ENCODE data around the gene AFF1.
"Not testable (repeated sequence)": the region's sequence is repeated elsewhere in the genome, so short reads cannot be mapped to it uniquely, and the experiment has no call there.

AFF1 gene

DNA sequence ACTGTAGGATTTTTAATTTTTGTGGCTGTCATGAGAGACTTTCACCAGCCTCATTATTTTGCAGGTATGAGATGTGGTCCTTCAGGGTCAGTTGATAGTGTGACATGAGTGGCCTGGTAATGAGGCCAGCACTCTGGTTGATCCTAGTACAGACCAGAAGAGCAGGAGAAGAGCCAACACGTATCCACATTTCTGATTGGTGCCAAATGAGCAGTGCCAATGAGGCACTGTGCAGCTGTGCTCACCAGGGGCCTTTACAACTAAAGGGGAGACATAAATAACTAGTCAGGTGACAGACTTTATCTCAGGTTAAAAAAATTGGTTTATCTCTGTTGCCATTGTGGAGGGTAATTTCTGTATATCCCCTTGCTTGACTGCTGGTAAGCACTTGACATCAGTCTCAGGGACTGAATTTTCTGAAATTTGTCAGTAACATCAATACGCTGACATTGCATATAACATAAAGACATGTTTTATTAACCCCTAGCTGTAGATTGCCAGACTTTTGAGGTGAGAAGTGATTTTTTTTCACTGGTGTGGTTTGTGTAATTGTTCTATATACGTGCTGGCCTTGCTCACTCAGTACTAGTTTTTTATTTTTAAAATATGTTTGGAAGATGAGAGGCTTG lies 101.2 kb downstream of the AFF1 start:
- DNase-seq (ENCODE audit: low spot score): no peak

DNA sequence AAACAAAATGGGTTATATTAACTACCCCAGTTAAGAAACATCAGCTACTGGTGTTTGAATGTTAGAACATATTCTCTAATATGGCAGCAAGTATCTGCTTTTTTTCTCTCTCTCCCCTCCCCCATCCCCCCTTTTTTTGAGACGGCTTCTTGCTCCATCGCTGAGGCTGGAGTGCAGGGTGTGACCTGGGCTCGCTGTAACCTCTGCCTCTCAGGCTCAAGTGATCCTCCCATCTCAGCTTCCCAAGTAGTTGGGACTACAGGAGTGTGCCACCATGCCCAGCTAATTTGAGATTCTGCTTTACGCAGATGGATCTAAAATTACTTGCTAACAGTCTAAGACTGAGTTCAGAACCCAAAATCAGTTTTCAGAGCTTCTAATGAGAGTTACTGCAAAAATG lies 101.9 kb downstream of the AFF1 start:
- no peak for DNase-seq (ENCODE audit: low spot score)

DNA sequence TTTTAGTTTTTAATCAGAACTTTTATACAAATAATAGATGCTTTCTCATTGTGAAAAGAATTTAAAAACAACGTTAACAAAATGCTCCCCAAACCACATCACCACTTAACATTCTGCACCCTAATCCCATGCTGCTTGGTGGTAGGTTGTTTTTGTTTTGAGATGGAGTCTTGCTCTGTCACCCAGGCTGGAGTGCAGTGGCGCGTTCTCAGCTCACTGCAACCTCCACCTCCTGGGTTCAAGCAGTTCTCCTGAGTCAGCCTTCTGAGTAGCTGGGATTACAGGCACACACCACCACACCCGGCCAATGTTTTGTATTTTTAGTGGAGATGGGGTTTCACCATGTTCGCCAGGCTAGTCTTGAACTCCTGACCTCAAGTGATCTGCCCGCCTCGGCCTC lies 102.4 kb downstream of the AFF1 start:
- DNase-seq (ENCODE audit: low spot score): not testable (repeated sequence)

DNA sequence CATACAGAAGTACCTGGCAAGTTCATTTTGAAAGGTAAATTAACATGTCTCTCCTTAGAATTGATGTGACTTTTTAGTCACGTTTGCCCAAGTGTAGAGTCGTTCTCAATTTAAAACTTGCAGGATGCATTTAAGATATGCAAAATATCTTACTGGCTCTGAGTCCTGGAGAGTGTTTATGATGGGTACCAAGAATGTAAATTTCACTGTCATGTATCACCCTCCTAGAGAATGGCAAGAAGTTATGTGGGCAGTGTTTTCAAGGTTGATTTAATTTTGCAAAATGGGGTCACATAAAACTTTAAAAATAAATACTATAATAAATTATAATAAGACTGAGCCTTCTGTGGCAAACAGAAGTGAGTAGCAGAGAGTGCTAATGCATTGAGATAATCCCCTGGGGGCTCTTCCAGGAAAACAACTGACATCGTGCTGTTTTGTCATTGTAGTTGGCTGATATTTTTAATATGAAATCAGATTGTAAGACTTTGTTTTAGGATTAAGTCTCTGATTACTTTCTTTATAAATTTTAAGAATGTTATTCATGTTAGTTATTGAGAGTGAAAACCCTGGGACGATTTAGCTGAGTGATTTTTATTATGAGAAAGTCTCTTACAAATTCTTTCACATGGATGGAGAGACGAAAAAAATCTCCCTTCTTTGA lies 103.0 kb downstream of the AFF1 start:
- no peak for DNase-seq (ENCODE audit: low spot score)

DNA sequence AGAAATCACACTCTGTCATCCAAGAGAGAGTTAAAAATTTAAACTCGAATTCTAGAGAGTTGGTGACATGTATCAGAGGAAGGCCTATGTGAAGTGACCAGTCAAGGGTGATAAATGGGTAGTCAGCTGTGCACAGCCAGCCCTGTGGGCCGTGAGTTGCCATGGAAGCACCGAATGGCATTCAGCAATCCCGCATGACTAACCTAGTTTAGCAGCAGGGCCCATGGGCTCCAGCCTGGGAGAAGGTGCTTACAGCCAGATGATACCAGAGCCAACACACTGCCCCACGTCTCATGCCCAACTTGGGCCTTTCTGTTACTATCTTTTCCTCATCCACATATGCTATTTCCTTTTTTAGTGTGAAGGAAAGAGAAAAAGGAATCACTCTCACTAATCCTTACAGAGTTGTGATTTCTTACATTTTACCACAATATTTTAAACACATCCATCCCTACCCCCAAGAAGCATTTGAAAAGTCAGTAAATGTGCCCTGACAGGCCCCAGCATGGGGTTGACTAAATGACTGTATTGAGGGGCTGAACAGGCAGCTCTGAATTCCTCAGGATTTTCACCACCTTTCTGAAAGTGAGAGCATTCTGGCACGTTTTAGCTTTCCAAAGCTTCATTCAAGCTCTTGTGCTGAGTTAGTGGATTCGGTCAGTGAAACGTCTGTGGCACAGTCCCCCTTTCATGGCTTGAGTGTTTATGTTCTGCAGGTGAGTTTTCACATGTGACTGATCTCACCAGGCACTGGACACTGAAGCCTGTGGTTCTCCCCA lies 104.2 kb downstream of the AFF1 start:
- peak; percentile 80 for DNase-seq (ENCODE audit: low spot score)

DNA sequence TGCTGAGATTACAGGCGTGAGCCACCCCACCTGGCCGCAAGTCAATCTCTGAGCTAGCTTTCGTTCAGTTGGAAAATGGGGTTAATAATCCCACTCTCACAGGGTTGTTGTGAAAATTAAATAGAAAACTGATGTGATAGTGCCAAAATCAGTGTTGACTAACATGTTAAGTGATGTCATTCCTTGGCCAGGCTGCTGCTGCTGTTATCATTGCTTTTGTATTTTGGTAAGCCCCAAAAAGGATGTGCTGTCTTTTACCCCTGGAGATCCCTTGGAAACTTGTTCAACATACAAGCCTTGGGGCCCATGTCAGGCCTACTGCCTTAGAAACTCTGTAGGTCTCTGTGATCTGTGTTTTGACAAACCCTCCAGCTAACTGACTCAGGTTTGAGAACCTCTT lies 106.3 kb downstream of the AFF1 start:
- no peak for DNase-seq (ENCODE audit: low spot score)

DNA sequence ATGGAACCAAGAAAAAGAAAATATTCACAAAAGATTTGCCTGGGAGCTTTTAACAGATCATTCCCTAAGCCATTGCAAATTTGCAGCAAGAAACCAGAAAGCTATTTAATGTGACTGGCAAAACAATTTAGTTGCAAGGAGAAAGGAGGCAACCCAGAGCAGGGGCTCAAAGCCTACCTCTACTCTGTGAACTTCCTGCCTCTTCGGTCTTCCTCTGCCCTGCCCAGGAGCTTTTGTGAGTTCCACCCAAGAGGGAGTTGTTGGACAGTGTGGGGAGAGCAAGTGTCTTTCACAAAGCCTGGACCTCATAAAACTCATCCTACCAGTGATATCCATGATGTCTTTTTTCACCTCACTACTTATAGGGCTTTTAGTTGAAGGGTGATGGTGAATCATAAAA lies 107.4 kb downstream of the AFF1 start:
- DNase-seq (ENCODE audit: low spot score): no peak

DNA sequence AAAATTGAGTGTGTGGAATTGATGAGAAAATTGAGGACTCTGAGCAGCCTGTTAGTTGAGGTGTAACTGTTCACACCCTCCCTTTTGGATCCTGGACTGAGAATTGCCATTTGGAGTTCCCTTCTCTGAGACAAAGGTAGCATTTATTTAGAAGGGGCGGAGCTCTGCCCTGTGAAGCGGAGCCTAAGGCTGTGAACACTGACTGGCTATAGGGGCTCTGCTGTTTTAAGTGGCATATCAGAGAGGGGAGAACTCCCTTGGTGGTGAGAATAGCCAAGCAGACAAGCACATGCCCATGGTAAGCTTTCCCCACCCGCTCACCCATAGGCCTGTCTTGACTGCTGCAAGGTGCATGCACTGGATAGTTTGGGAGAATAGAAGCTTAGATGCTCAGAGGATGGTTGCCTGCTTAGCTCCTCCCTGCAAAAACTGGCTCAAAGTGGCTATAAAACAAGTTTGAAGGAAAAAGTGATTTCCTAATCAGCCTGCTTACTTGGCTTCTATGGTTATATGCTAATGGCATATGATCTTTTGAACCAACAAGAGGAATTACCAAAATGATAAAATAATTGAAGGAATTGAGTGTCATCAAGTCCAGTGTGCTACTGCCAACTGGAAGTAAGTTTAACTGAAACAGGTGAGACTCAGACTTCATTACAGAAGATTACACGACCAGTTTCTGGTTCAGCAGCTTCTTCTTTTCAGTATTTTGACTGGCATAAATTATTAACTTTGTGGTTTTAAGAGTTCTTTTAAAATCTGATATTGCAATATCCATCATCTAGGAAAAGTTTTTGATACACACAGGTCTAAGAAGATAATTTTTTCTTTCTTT lies 108.4 kb downstream of the AFF1 start:
- DNase-seq (ENCODE audit: low spot score): no peak

DNA sequence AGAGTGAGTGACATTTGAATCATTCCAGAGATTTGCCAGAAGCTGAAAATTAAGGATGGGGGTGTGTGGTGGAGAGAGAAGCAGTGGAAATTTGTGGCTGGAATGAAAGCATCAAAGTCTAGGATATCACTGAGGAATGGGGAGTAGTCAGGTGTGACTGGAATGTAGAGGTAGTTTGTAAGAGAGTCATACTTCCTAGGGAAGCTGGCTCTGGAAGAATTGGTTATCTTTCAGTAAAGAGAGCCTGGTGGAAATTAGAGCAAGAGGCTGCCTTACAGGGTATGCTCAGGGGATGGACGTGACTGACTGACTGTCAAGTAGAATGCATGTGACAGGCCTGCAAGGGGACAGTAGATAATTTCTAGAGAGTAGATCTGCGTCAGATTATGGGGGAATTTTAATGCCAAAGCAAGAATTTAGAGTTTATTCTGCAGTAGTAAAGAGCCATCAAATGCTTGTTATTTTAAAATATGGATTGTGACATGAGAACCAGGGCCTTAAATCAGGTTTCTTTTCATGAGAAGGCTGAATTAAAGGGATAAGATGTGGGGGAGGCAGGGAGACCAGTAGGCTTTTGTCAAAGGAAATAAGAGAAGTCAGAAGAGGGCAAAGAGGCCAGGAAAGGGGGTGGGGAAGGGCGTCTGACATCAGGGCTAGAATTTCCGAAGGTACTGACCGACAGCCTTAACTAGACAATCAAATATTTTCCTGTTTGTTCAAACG lies 109.9 kb downstream of the AFF1 start:
- DNase-seq (ENCODE audit: low spot score): no peak

DNA sequence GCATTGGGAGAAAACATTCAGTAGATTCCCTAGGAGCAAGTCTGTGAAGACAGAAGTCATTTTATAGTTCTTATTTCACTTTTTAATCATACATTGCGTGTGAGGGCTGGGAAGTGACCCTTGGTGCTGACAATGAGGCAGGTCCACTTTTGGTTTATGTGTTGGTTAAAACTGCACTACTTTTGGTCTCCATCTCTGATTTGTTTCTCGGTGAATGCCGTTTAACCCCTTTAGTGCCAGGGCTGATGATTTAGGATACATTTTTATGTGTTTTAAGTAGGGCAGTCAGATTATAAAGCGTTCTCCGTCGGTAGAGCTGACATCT lies 110.4 kb downstream of the AFF1 start:
- no peak for DNase-seq (ENCODE audit: low spot score)

DNA sequence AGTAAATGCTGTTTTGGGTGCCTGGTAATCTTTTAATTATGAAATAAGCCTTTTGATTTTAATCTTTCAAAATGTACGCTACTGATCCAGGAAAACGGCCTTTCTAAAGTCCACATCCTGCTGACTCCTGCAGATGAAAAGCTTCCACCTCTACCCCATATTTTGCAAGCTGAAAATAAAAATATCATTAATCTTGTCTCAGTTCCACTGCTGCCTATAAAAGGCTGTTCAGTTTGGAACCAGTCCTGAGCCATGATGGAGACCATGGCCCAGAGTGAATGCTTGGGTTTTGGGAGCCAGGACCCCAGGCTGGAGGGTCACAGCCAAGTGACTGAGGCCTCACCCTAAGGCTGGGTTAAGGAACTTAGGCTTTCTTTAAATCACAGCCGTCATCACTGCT lies 110.8 kb downstream of the AFF1 start:
- no peak for DNase-seq (ENCODE audit: low spot score)

DNA sequence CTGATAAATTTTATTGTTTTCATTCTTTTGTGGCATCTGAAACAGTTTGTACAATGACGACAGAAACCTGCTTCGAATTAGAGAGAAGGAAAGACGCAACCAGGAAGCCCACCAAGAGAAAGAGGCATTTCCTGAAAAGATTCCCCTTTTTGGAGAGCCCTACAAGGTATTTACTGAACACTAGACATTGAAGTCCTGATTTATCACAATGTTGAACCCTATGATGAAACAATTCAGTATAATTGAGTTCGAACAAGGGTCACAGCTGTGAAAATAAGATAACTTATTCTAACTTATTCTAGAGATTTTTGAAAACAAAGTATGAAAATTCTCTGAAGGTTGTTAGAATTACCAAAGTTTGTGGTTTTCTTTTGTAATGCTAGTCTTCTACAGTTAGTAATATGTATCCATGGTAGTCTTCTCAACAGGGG lies 111.3 kb downstream of the AFF1 start:
- DNase-seq (ENCODE audit: low spot score): no peak

DNA sequence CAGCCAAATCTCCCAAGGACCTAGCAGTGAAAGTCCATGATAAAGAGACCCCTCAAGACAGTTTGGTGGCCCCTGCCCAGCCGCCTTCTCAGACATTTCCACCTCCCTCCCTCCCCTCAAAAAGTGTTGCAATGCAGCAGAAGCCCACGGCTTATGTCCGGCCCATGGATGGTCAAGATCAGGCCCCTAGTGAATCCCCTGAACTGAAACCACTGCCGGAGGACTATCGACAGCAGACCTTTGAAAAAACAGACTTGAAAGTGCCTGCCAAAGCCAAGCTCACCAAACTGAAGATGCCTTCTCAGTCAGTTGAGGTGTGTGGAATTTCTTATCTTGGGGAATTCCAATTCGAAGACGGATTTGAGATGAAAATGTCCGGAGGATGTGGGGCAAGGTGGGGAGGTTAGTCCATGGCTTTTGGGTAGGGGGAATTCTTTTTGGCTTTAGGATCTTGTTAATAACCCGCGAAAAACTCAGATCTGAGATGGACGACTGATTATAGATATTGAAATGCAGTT lies 112.5 kb downstream of the AFF1 start:
- no peak for DNase-seq (ENCODE audit: low spot score)

DNA sequence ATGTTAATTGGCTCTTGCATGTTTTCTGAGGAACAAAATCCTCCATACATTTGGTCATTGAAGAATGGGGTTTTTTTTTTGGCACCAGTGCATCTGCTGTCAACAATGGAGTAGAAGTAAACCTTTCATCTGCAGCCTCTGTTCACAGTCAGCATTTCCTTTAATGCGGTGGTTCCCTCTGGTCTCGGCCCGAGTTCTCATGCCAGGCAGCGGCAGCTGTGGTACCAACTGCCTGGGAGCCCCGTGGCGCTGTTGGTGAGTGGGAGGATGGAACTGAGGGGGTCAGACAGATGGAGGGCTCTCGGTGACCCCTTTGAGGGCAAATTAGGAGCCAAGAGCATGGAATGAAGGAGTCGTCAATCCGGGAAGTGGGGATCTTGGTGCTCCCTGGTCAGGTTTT lies 114.7 kb downstream of the AFF1 start:
- DNase-seq (ENCODE audit: low spot score): peak; percentile 67

DNA sequence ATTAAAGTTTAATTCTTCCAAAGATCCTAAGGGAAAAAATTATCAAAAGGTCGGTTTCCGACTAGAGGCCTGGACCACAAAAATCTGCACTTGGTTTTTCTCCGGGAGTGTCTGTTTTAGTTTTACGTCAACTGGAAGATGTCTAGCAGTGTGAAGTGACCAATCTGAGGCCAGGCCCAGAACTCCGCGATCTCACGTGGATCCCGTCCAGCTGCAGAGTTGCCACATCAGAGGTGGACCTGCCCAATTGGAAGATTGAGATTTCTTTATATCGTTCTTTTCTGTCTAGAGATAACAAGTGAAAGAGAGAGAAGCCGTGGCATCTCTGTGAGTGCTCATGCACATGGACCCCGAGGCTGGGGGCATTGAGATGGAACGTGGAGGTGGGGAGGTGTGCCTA lies 115.8 kb downstream of the AFF1 start:
- no peak for DNase-seq (ENCODE audit: low spot score)

DNA sequence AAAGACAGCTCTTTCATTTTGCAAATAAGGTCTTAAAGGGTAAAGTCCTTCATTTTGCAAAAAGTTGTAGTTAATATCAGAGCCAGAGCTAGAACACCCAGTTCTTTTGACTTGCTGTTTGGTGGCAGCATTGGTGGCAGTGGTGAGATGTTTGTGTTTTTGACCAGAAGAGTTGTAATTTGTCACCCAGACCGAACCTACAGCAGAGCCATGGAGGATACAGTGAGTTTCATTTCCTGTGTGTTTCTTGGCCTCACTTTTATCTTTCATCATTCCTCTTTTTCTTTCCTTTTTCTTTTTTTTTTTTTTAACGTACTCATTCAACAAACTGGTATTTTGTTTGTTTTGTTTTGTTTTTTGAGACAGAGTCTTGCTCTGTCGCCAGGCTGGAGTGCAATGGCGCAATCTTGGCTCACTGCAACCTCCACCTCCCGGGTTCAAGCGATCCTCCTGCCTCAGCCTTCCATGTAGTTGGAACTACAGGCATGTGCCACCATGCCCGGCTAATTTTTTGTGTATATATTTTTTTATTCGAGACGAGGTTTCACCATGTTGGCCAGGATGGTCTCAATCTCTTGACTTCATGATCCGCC lies 116.4 kb downstream of the AFF1 start:
- DNase-seq (ENCODE audit: low spot score): no peak

DNA sequence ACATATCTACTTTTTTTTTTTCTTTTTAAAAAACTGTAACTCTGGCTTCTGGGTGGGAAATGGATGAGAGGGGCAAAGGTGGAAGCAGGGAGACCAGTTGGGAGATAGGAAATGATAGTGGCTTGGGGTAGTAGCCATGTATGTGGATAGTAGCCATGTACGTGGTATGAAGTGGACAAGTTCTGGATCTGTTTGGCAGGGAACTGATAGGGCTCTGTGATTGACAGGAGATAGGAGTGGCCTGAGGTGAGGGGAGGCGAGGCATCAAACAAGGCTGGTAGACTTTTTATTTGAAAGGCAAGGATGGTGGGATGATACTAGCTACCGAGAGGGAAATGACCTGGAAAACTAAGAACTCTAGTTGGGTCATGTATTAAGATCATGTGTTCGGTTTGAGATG lies 117.8 kb downstream of the AFF1 start:
- DNase-seq (ENCODE audit: low spot score): no peak

DNA sequence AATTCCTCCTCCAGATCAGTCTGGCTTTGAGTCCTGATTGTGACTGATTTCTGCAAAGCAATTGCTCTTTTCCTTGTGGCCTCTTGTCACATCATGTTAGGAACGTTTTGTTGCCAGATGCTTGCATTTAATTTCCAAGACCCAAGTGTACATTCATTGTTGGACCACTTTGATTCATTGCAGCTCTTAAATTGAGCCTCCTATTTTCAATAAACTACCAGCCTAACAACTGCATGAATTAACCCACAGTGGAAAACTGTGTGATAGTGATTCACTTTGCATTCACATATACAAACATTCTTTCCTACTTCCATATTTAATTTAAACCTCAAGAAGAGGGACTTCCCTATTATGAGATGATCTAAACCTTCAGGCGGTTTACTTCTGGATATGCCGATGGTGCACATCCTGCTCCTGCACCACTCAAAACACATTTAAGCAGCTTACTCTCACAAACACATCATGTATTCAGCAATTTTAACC lies 118.4 kb downstream of the AFF1 start:
- DNase-seq (ENCODE audit: low spot score): no peak

DNA sequence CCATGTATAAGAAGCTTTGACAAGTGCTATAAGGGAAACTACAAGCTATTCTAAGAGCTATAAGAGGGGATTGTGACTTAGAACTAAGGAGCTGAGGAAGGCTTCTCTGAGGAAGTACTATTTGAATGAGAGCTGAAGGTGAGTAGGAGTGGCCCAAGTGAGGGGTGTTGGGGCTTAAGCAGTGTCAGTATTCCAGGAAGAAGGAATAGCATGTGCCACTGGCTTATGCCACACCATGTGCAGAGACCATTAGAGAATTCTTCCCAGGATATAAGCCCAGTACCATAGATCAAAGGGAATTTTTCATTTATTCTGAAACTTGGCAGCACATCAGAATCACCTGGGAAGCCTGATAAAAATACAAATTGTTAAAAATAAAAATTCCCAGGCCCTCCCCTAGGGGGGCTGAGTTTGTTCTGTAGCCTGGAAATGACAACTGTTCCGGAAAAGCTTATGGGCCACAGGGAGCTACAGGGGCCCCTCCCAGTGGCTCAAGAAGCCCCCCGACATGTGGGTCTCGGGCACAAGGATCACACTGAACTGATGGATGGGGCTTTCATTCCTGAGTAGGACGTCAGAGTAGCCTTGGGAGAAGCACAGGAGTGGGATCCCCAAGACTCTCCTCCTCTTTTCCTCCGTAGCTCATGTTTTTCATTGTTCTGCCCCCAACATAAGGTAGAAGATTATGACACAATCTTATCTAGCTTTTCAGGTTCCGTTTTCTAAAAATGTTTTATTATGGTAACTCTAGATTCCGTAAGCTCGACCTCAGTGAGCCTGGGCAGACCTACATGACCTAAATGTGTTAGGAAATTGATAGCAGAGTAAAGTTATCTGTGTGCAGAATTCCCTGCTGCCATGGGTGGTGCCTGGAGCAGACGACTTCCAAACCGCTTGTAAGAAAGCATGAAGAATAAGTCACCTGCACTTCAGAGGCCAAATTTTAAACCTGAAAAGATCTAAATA lies 119.3 kb downstream of the AFF1 start:
- no peak for DNase-seq (ENCODE audit: low spot score)

DNA sequence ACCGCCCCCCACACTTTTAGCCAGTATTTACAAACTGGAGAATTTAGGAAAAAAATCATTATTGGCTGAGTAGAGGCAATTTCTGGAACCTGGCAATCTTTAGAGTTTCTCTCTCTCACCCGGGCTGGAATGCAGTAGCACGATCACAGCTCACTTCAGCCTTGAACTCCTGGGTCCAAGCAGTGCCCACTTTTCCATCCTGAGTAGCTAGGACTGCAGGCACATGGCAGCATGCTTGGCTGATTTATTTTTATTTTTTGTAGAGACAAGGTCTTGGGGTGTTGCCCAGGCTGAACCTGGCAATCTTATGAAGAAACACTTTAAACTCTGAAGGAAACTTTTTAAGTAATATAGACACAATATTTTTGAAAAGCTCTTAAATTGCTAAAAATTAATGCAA lies 120.1 kb downstream of the AFF1 start:
- DNase-seq (ENCODE audit: low spot score): no peak
